ENCODE measurements around the gene SPA17. TPM values are rescaled to one million over a fixed set of nuclear protein-coding genes. Genes with fewer than 3 reads are reported as not detected.

SPA17 gene
- 5.3 and 7.3 TPM in 2 replicates for total RNA-seq (2014; rRNA removed; shearing (Covaris generic); ENCODE audit: low replicate concordance)

DNA sequence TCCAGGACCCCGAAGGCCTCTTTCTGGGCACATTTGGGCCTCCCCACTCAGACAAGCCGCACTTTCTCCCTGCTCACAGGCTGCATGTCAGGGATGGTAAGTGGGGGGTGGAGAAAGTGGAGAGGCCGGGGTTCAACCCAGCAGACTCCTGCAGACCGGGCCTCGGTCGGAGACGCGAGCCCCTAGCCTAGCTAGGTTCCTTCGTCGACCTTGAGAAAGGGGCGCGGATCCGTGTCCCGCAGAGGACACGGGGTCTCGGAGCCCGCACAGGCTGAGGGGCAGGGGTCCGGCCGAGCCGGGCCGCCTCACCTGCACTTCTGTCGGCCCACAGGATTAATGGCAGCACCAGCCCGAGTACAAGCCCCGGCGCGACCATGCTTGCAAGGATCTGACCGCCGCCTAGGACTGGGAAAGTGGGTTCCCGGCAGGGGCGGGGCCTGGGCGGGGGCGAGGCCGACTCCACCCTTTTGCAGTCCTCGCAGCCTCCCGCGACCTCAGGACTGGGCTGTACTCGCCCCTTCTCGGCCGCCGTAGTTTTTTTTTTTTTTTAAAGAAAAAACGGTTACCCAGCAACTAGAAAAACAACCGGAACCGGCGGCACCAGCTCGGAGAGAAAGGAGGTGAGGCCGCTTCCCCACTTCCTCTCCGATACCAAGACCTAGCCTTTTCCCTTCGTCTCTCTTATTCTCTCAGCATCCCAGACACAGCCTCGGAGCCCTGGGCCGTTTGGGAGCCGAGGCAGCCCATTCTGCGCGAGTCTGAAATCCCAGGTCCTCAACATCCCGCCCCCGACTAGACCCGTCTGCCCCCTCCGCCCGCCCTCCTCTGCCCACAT is at the start of gene SPA17, which contains the start of gene SIAE:
Gene SPA17 (plus strand): TSS at position 572 of the 835 bp plus-strand sequence. CDS start 1,361 bp downstream, outside the sequence.
Gene SIAE (minus strand): TSS at position 407 of the 835 bp plus-strand sequence. CDS start 31 bp downstream, at position 376.
- DNase-seq (ENCODE audit: low read depth): peak; percentile 96
- in situ Hi-C loops (cut with HindIII; ENCODE audit: low pct_unique_long_range_greater_than_20kb, low sequenced_read_pairs): no loop called here

DNA sequence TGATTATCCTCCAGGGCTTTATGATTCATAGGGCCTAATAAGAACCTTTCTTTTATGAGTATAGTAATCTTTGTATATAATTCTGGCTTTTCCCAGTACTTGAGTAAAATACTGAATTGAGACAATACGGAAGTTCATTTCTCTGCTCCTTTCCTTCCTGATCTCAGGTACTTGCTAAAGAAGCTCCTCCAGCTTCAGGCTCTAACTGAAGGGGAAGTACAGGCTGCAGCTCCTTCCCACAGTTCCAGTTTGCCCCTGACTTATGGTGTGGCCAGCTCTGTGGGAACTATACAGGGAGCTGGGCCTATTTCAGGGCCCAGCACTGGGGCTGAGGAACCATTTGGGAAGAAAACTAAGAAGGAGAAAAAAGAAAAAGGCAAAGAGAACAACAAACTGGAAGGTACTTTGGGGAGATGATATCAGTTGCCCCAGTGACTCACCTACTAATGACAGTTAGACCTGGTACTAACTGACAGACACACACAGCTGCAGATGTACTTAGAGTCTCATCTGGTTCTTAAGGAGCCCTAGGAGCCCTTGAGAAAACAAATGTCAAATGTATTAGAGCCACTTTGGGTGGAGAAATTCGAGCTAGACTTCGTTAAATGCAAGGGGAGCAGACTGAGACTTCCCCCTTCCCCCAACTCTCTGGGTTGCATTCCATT is 48.1 kb upstream of the SPA17 start:
- no peak for DNase-seq (ENCODE audit: low read depth)
- in situ Hi-C loops (cut with HindIII; ENCODE audit: low pct_unique_long_range_greater_than_20kb, low sequenced_read_pairs): no loop called here

- in situ Hi-C loops (cut with HindIII; ENCODE audit: low pct_unique_long_range_greater_than_20kb, low sequenced_read_pairs): no loop called here
- no peak for DNase-seq (ENCODE audit: low read depth)
Observed at GRCh38 chr11:124627546-124627945, 46.2 kb upstream of the SPA17 start.

GRCh38 chr11:124629961-124630360 is 43.7 kb upstream of the SPA17 start:
- in situ Hi-C loops (cut with HindIII; ENCODE audit: low pct_unique_long_range_greater_than_20kb, low sequenced_read_pairs): no loop called here
- DNase-seq (ENCODE audit: low read depth): no peak

- DNase-seq (ENCODE audit: low read depth): no peak
- in situ Hi-C loops (cut with HindIII; ENCODE audit: low pct_unique_long_range_greater_than_20kb, low sequenced_read_pairs): no loop called here
Observed at GRCh38 chr11:124633355-124633754, 40.3 kb upstream of the SPA17 start.

GRCh38 chr11:124635932-124636331 is 37.8 kb upstream of the SPA17 start:
- no peak for DNase-seq (ENCODE audit: low read depth)
- in situ Hi-C loops (cut with HindIII; ENCODE audit: low pct_unique_long_range_greater_than_20kb, low sequenced_read_pairs): no loop called here

- in situ Hi-C loops (cut with HindIII; ENCODE audit: low pct_unique_long_range_greater_than_20kb, low sequenced_read_pairs): no loop called here
- no peak for DNase-seq (ENCODE audit: low read depth)
Observed at GRCh38 chr11:124638500-124638899, 35.2 kb upstream of the SPA17 start.

- in situ Hi-C loops (cut with HindIII; ENCODE audit: low pct_unique_long_range_greater_than_20kb, low sequenced_read_pairs): no loop called here
- DNase-seq (ENCODE audit: low read depth): no peak
Observed at GRCh38 chr11:124639186-124639585, 34.5 kb upstream of the SPA17 start.

- in situ Hi-C loops (cut with HindIII; ENCODE audit: low pct_unique_long_range_greater_than_20kb, low sequenced_read_pairs): no loop called here
- DNase-seq (ENCODE audit: low read depth): no peak
Observed at GRCh38 chr11:124640666-124641065, 33.0 kb upstream of the SPA17 start.

GRCh38 chr11:124642628-124643027 is 31.1 kb upstream of the SPA17 start:
- in situ Hi-C loops (cut with HindIII; ENCODE audit: low pct_unique_long_range_greater_than_20kb, low sequenced_read_pairs): no loop called here
- DNase-seq (ENCODE audit: low read depth): no peak

GRCh38 chr11:124643042-124643604 is 30.6 kb upstream of the SPA17 start:
- in situ Hi-C loops (cut with HindIII; ENCODE audit: low pct_unique_long_range_greater_than_20kb, low sequenced_read_pairs): no loop called here
- DNase-seq (ENCODE audit: low read depth): no peak

DNA sequence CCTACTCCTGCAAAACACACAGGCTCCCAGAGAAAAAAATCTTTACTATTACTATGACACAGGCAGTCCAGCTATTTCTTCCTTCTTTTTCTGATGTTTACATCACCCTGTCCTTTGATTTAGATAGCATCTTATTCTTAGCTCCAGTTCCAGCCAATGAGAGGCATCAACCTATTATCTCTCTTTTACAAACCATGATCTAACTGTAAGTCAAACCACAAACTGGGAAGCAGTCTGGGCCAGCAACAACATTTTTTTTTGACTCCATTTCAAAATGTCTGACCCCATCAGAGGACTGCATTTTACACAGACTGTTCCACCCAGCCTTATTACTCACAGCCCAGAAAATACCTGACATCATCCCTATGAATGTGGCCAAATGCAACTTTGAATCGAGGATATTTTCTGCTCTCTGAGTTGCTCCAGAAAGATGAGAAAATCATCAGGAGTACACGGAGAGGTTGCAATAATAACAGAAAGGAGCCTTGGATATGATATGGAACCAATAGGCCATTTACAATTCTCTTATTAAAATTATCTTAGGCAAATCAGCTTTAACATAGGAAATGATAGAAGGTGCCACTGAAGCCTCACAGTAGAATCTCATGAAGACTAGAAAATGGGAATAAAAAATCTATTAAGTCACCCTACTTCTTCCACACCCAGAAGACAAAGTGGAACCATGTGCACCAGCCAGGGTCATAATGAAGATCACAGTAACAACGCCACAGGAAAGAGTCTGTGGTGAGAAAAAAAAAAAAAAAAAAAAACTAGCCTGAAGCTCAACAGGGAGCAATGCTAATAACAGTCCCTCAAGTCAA is 29.9 kb upstream of the SPA17 start:
- peak; percentile 26 for DNase-seq (ENCODE audit: low read depth)
- in situ Hi-C loops (cut with HindIII; ENCODE audit: low pct_unique_long_range_greater_than_20kb, low sequenced_read_pairs): no loop called here

DNA sequence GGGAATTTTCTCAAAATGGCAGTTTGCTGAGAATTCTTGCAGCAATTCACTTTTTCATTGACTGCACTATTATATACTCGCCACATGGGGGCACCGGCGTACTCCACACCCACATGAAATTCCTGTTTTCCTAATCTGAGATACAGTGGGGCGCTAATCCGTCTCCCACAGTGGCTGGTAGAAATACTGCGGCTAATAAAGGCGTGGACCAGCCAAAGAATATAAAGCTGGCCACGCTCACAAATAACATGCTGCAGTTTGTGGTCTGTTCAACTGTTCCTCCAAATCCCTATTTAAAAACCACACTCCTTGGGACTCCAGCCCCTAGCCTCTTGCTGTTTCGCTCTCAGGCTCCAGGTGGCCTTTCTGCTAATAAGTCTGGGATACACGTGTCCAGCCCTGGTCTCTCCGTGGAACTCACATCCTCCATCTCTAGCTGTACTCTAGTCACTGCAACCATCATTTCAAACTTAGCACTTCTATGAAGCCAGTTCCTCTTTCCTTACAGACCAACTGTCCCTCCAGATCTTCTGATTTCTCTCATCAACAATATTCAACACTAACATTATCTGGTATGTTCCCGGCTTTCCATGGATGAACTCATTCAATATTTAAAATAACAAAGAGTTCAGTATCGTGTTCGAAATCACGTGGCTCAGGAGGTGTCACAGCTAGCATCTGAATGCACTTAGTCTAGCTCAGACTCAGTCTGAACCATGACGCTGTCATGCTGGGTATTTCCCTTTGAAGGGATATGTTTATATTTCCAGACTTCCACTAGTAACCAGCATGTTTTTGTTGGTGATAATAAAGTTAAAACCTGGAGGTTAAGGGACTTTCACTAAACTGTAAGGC is 29.1 kb upstream of the SPA17 start:
- in situ Hi-C loops (cut with HindIII; ENCODE audit: low pct_unique_long_range_greater_than_20kb, low sequenced_read_pairs): no loop called here
- DNase-seq (ENCODE audit: low read depth): peak; percentile 64

DNA sequence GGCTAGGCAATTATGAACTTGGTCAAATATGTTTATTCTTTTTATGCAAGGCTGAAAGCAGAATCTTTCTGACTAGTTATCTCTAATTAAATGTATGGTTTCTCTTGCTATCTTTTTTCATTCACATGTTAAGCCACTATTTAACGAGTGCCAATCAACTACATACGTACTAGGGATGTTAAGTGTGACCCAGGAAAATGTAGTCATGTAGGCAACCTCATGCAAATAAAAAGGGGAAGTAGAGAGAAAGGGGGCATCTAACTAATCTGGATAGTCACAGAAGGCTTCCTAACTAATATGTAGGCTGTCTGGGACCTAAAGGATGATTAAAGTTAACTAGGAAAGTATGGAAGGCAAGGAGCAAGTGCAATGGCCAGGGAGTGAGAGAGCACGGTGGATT is 27.6 kb upstream of the SPA17 start:
- DNase-seq (ENCODE audit: low read depth): no peak
- in situ Hi-C loops (cut with HindIII; ENCODE audit: low pct_unique_long_range_greater_than_20kb, low sequenced_read_pairs): no loop called here

DNA sequence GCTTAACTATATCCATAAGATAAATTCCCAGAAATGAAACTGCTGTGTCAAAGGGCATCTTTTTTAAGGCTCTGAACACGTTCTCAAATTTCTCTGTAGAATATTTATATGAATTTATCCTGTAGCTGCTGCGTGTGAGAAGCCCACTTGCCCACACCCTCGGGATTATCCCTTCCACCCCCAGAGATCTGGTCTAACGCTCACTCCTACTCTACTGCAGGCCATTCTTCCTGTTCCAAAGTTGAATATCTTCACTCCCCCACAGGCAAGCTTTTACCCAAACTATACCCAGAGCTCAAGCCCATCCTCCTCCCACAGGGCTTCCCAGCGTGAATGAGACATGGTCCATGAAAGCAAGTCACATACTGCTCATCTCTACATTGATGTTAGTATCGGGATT is 25.1 kb upstream of the SPA17 start:
- DNase-seq (ENCODE audit: low read depth): no peak
- in situ Hi-C loops (cut with HindIII; ENCODE audit: low pct_unique_long_range_greater_than_20kb, low sequenced_read_pairs): no loop called here

DNA sequence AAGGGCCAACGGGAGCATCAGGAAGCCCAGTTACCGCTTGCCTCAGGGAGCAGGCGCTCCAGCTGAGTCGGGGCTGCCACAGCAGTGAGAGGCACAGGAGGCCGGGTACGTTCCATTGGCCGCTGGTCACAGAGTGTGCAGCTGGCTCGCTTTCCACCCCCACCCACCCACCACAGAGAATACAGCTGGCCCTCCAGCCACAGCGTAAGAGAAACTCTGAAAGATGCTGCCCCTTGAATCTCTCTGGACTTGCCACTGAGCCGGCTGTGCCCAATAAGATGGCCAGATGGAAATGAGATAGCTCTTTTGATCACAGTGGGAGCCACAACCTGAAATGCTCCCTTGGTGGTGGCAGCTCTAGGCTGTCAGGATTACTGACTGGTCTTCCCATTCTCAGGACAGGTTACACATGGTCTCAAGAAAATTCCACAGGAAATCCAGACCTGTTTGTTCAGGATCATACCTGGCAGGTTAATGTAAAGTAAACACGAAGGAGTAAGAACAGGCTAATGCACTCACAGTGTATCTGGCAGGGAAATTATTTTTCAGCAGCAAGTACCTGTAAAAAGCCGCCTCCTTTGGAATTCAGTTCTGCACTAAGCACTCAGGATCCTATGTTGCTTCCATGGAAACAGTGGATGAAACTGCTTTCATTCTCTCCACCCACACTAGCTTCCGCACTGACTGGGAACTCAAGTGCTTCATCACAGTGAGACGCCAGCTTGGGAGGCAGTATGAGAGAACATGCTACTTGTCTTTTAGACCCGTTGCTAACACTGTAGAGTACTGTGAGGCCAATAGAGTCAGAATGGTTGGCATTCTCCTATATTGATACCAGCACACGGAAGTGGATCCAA is 16.7 kb upstream of the SPA17 start:
- no peak for DNase-seq (ENCODE audit: low read depth)
- in situ Hi-C loops (cut with HindIII; ENCODE audit: low pct_unique_long_range_greater_than_20kb, low sequenced_read_pairs): no loop called here

- DNase-seq (ENCODE audit: low read depth): no peak
- in situ Hi-C loops (cut with HindIII; ENCODE audit: low pct_unique_long_range_greater_than_20kb, low sequenced_read_pairs): no loop called here
Observed at GRCh38 chr11:124657904-124658303, 15.8 kb upstream of the SPA17 start.
